Panc1 (cell line): ENCODE results near the gene PFDN4. TPM values are rescaled to one million over a fixed set of nuclear protein-coding genes. Genes with fewer than 3 reads are reported as not detected.

Experiments
- ATAC-seq: fragments of 200-7000 bp; cut with Tn5 transposase; 2 replicates; pipeline ENCODE4 v1.9.1; 2020; ENCODE audit warnings: mild to moderate bottlenecking, moderate library complexity
- BruUV-seq: library from RNA; stranded (reverse); fragments of 400-500 nt; replicated peaks from 2 replicates; lab custom pipeline; 2021; lab: Mats Ljungman, UMichigan
- CTCF ChIA-PET: fragments of 300-600 bp; sonication (Branson Sonifier 250); formaldehyde crosslinking; loops from one replicate; lab custom pipeline; 2022; ENCODE audit warnings: antibody characterized with exemption; lab: Charles Lee
- POLR2A ChIA-PET: fragments of 300-600 bp; sonication (Branson Sonifier 250); formaldehyde crosslinking; loops from one replicate; lab custom pipeline; 2022; ENCODE audit warnings: antibody characterized with exemption; lab: Charles Lee
- DNase-seq: peaks from one replicate; pipeline ENCODE4 v3.0.0-alpha.2; 2010; ENCODE audit warnings: low read depth, low spot score
- H3K27ac ChIP-seq: 2 replicates; pipeline ENCODE4 v1.5.1; 2011; ENCODE audit warnings: mild to moderate bottlenecking, low read length, inconsistent platforms
- H3K27me3 ChIP-seq: fragments of 200-500 bp; sonication (Bioruptor generic); 2 replicates; pipeline ENCODE4 v1.6.0; 2014; ENCODE audit warnings: low read length, inconsistent platforms; ENCODE audit not compliant: control insufficient read depth, insufficient read depth
- H3K36me3 ChIP-seq: fragments of 200-500 bp; sonication (Bioruptor generic); 2 replicates; pipeline ENCODE4 v1.5.1; 2014; ENCODE audit warnings: inconsistent platforms, mild to moderate bottlenecking, low read length, moderate library complexity; ENCODE audit not compliant: control insufficient read depth, insufficient read depth
- H3K4me1 ChIP-seq: 2 replicates; pipeline ENCODE4 v1.5.1; 2011; ENCODE audit warnings: inconsistent platforms, mild to moderate bottlenecking, low read length, moderate library complexity; ENCODE audit not compliant: control insufficient read depth, insufficient read depth
- H3K4me3 ChIP-seq, 2 experiments: 2 replicates each; pipeline ENCODE4 v1.5.1; 2011 to 2012; ENCODE audit warnings: low read depth in 2 of 2, low read length in 2 of 2, mild to moderate bottlenecking in 2 of 2, inconsistent platforms in 1 of 2, moderate library complexity in 1 of 2
- H3K9me3 ChIP-seq: fragments of 200-500 bp; sonication (Bioruptor generic); 2 replicates; pipeline ENCODE4 v1.5.1; 2014; ENCODE audit warnings: low read depth, mild to moderate bottlenecking, inconsistent platforms, low read length, moderate library complexity; ENCODE audit not compliant: control insufficient read depth, insufficient read depth
- CTCF ChIP-seq: fragments of 450-650 bp; IDR thresholded peaks from 2 replicates; pipeline ENCODE4 v1.5.1; 2017; ENCODE audit warnings: mild to moderate bottlenecking
- POLR2AphosphoS5 ChIP-seq: IDR thresholded peaks from 2 replicates; pipeline ENCODE4 v1.6.1; 2012; ENCODE audit warnings: mild to moderate bottlenecking, low read depth, low read length, moderate library complexity
- REST ChIP-seq, 2 experiments: IDR thresholded peaks; 2 replicates each; pipeline ENCODE4 v1.6.1; 2011 to 2012; ENCODE audit warnings: low read depth in 2 of 2, control low read depth in 1 of 2, low read length in 1 of 2, mild to moderate bottlenecking in 1 of 2, moderate library complexity in 1 of 2; ENCODE audit not compliant: insufficient read depth in 1 of 2
- SIN3A ChIP-seq: IDR thresholded peaks from 2 replicates; pipeline ENCODE4 v1.6.1; 2012; ENCODE audit warnings: low read depth, mild to moderate bottlenecking, low read length, moderate library complexity, borderline replicate concordance; ENCODE audit not compliant: insufficient read depth
- TCF7L2 ChIP-seq: IDR thresholded peaks from 2 replicates; pipeline ENCODE4 v1.6.1; 2011; ENCODE audit warnings: mild to moderate bottlenecking, low read depth, low read length, inconsistent platforms
- in situ Hi-C: cut with HindIII; loops from 2 replicates; pipeline ENCODE4 v1.10.0; 2016; ENCODE audit warnings: low sequenced_read_pairs, low pct_unique_long_range_greater_than_20kb
- intact Hi-C: fragments of 100-400 bp; cut with micrococcal nuclease; formaldehyde crosslinking; loops from one replicate; pipeline ENCODE4 v1.10.0; 2022; ENCODE audit not compliant: unreplicated experiment
- total RNA-seq: library from RNA; stranded (reverse); gene quantifications from one replicate; pipeline ENCODE4 v1.2.1, GENCODE V29; 2021; ENCODE audit not compliant: unreplicated experiment

The PFDN4 gene
- total RNA-seq, 1 experiment from 2014 or later: 48.2 TPM

GRCh38 chr20:54221996-54222890 lies 14.4 kb downstream of the PFDN4 start:
- no peaks in the 10 kb centered on the region for H3K9me3 ChIP-seq
- no peak overlapping the region for H3K4me3 ChIP-seq
- 0 out of 2 replicates have a peak, but pooled peaks cover 3% of the 10 kb centered on the region for H3K4me1 ChIP-seq
- H3K27me3 ChIP-seq: no peaks in the 10 kb centered on the region
- intact Hi-C loops (loop anchor here (2.0 kb wide), 1 partner anchor 425 kb away; no protein-coding TSS in a partner anchor), in situ Hi-C loops (no loop called here)
- no peak for DNase-seq
- peaks cover 12% of the 10 kb centered on the region; the same call in 1 of the 2 replicates for H3K36me3 ChIP-seq
- H3K27ac ChIP-seq: no peak overlapping the region
- no TSS peak for BruUV-seq
- ChIA-PET POLR2A (no interaction called here), CTCF (no interaction called here)
- ATAC-seq: no peak
- TF ChIP-seq REST (IDR thresholded peaks at IDR 0.05; ENCODE audit: insufficient read depth in 1 of 2, low read depth in 2 of 2, low read length in 1 of 2): no peak
- TF ChIP-seq POLR2AphosphoS5: no peak
- no peak for TF ChIP-seq CTCF
- no peak for TF ChIP-seq SIN3A
- no peak for TF ChIP-seq TCF7L2

- Histone ChIP-seq H3K4me3 (no peak overlapping the region), H3K36me3 (peaks cover 10% of the 10 kb centered on the region; the same call in 1 of the 2 replicates), H3K27ac (no peak overlapping the region), H3K9me3 (no peaks in the 10 kb centered on the region), H3K4me1 (0 out of 2 replicates have a peak, but pooled peaks cover 3% of the 10 kb centered on the region), H3K27me3 (no peaks in the 10 kb centered on the region)
- DNase-seq (no peak), ATAC-seq (no peak)
- in situ Hi-C loops: no loop called here
- ChIA-PET CTCF (no interaction called here), POLR2A (interaction anchor here (0.5 kb wide), 1 partner anchor 342 kb away, joined by 3 read pairs; no protein-coding TSS in a partner anchor)
- TF ChIP-seq POLR2AphosphoS5: no peak
- no peak for TF ChIP-seq REST (IDR thresholded peaks at IDR 0.05; ENCODE audit: insufficient read depth in 1 of 2, low read depth in 2 of 2, low read length in 1 of 2)
- no peak for TF ChIP-seq SIN3A
- TF ChIP-seq TCF7L2: no peak
- TF ChIP-seq CTCF: no peak
- intact Hi-C loops: no loop called here
- BruUV-seq: no TSS peak
Observed at GRCh38 chr20:54223285-54223684, 15.4 kb downstream of the PFDN4 start.
